HG03108 (cell line): ENCODE data around the gene PCMT1.
"Not testable (repeated sequence)": the region's sequence is repeated elsewhere in the genome, so short reads cannot be mapped to it uniquely, and the experiment has no call there.

ENCODE experiments used
- ATAC-seq: cut with Tn5 transposase; IDR thresholded peaks from one replicate; pipeline ENCODE4 v1.9.1; 2021; ENCODE audit warnings: moderate library complexity; ENCODE audit not compliant: unreplicated experiment

Gene PCMT1

GRCh38 chr6:149852881-149853280, 103.3 kb downstream of the PCMT1 start:
- ATAC-seq = no peak

DNA sequence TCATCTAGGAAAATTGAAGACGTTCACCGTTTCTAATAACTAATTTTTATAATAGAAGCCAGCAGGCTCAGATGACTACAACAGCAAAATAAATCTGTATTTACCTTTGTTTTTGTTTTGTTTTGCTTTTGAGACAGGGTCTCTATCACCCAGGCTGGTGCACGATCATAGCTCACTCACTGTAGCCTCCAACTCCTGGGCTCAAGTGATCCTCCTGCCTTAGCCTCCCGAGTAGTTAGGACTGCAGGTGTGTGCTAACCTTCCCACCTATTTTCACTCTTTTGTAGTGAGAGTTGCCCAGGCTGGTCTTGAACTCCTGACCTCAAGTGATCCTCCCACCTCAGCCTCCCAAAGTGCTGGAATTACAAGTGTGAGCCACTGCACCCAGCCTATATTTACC, 104.5 kb downstream of the PCMT1 start:
- not testable (repeated sequence) for ATAC-seq

DNA sequence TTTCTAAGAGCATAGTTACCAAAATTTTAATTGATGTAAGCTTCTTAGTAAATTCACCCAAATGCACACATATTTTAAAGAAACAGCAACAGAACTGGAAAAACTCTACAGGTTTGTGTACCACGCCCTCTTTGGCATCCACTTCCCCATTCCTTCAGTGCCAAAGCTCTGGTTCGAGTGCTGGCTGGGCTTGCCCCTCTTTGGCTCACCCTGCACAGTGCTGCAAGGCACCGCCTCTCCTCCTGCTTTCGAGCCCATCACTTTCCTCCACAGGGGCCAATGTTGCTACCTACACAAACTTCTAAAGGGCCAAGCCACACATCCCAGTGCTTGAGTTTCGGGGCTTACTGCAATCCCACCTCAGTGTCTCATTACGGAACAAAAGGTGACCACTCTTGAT, 105.0 kb downstream of the PCMT1 start:
- no peak for ATAC-seq

GRCh38 chr6:149855040-149855654, 105.6 kb downstream of the PCMT1 start:
- ATAC-seq = no peak

- no peak for ATAC-seq
Measured at GRCh38 chr6:149855741-149856140, 106.2 kb downstream of the PCMT1 start.

DNA sequence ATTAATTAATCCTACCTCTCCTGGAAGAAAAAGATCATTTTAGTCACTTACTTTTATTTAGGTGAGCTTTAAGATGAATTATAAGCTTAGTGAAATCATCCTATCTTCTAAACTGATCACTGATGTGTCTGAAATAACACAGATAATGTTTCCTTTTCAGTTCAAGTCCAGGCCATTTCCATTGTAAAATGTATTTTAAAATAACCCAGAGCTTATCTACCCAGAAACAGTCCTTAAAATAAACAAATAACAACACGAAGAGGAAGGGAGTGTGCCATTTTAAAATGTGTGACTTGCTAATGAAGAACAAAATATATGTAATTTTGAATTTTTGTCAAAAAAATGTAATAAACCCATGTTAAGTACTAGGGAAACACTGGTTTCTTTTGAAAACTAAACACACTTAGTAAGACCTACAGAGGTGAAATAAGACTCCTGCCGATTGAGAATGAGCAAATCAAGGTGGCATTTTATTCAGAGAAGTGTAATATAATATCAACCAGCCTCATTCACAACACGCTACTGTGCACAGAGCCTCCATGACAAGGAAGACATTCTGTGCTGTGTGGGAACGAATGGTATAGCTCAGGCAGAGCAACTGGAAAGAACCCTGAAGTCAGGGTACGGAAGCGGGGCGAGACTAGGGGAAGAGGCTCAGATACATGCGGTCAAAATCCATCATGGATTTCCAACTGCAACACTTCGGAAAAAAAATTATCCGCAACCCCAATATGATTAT, 106.9 kb downstream of the PCMT1 start:
- no peak for ATAC-seq

GRCh38 chr6:149857541-149857940, 108.0 kb downstream of the PCMT1 start:
- ATAC-seq = no peak

DNA sequence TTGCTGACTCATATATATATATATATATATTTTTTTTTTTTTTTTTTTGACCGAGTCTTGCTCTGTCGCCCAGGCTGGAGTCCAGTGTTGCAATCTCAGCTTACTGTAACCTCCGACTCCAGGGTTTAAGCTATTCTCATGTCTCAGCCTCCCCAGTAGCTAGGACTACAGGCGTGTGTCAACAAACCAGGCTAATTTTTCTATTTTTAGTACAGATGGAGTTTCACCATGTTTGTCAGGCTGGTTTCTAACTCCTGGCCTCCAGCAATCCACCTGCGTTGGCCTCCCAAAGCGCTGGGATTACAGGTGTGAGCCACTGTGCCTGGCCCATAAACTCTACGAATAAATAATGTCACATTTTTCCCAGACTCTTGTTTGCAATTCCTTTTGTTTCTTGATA, 109.8 kb downstream of the PCMT1 start:
- ATAC-seq = no peak

DNA sequence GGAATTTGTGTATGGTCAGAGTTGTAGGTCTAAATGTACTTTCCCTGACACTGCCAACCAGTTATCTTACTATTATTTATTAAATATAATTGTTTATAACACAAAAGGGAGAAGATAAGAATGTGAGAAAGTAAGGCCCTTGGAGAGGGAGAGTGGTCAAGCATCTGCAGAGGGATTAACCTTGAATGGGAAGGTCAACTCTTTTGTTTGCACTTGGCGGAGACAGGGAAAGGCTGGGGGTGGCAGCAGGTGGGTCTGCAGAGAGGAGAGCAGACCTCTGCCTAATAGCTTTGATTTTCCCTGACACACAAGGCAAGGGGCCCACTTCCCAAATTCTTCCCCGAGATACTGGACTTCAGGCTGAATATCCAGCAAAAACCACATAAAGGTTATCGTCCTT, 110.4 kb downstream of the PCMT1 start:
- no peak for ATAC-seq

DNA sequence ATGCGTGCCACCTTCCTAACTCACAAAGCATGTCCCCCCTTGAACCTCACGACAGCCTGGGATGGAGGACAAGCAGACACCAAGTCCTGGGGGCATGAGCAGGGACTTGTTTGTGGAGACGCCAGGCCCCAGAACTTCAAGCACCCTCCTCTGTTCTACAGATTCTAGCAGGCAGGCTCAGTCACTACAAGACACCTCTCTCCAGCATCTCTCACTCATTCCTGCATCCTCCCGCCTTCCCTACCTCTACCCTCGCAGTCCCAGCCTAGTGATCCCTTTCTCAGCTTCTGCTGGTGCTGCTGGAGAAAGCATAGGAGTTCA, 110.9 kb downstream of the PCMT1 start:
- no peak for ATAC-seq
